HEK293T (cell line): ENCODE measurements around the gene SLC22A1.

Source experiments
- CTCF ChIA-PET: fragments of 350-600 bp; formaldehyde crosslinking; extraction: SDS; loops from one replicate; lab custom pipeline; 2021; ENCODE audit warnings: antibody characterized with exemption, inconsistent platforms; lab: Yijun Ruan, JAX
- POLR2A ChIA-PET: fragments of 350-600 bp; formaldehyde crosslinking; extraction: SDS; loops from one replicate; lab custom pipeline; 2020; ENCODE audit warnings: antibody characterized with exemption, inconsistent platforms; lab: Yijun Ruan, JAX
- DNase-seq: peaks from one replicate; pipeline ENCODE4 v3.0.0; 2012; ENCODE audit warnings: mixed read lengths; ENCODE audit errors: extremely low spot score
- ARNT ChIP-seq: fragments of 450-650 bp; IDR thresholded peaks from 2 replicates; pipeline ENCODE4 v1.6.1; 2017; ENCODE audit warnings: mild to moderate bottlenecking
- BHLHE40 ChIP-seq: fragments of 450-650 bp; IDR thresholded peaks from 2 replicates; pipeline ENCODE4 v1.6.1; 2016; ENCODE audit warnings: mild to moderate bottlenecking, moderate library complexity, borderline replicate concordance
- CTBP1 ChIP-seq: fragments of 450-650 bp; IDR thresholded peaks from 2 replicates; pipeline ENCODE4 v1.6.1; 2016; ENCODE audit warnings: borderline replicate concordance
- ELF4 ChIP-seq: fragments of 450-650 bp; IDR thresholded peaks from 2 replicates; pipeline ENCODE4 v1.6.1; 2017; ENCODE audit warnings: antibody characterized with exemption
- FOXA1 ChIP-seq: fragments of 450-650 bp; IDR thresholded peaks from 2 replicates; pipeline ENCODE4 v1.6.1; 2016; ENCODE audit warnings: mild to moderate bottlenecking
- FOXK2 ChIP-seq: fragments of 450-650 bp; IDR thresholded peaks from 2 replicates; pipeline ENCODE4 v1.6.1; 2016; ENCODE audit warnings: mild to moderate bottlenecking
- FOXM1 ChIP-seq: fragments of 450-650 bp; IDR thresholded peaks from 2 replicates; pipeline ENCODE4 v1.6.1; 2017; ENCODE audit warnings: mild to moderate bottlenecking, borderline replicate concordance
- HDGF ChIP-seq: fragments of 450-650 bp; IDR thresholded peaks from 2 replicates; pipeline ENCODE4 v1.6.1; 2017; ENCODE audit warnings: antibody characterized with exemption, borderline replicate concordance
- L3MBTL2 ChIP-seq: fragments of 450-650 bp; conservative IDR thresholded peaks from 2 replicates; pipeline ENCODE4 v1.6.1; 2016; ENCODE audit warnings: mild to moderate bottlenecking
- LEF1 ChIP-seq: fragments of 450-650 bp; IDR thresholded peaks from 2 replicates; pipeline ENCODE4 v1.6.1; 2017; ENCODE audit warnings: mild to moderate bottlenecking, borderline replicate concordance
- NFRKB ChIP-seq: fragments of 450-650 bp; IDR thresholded peaks from 2 replicates; pipeline ENCODE4 v1.6.1; 2016; ENCODE audit warnings: mild to moderate bottlenecking, moderate library complexity
- PKNOX1 ChIP-seq: fragments of 450-650 bp; IDR thresholded peaks from 2 replicates; pipeline ENCODE4 v1.6.1; 2016
- SP1 ChIP-seq: fragments of 450-650 bp; IDR thresholded peaks from 2 replicates; pipeline ENCODE4 v1.6.1; 2017
- SUZ12 ChIP-seq: fragments of 450-650 bp; IDR thresholded peaks from 2 replicates; pipeline ENCODE4 v1.6.1; 2016; ENCODE audit warnings: mild to moderate bottlenecking
- TARDBP ChIP-seq: fragments of 450-650 bp; IDR thresholded peaks from 2 replicates; pipeline ENCODE4 v1.6.1; 2016
- ZNF384 ChIP-seq: fragments of 450-650 bp; IDR thresholded peaks from 2 replicates; pipeline ENCODE4 v1.6.1; 2016

Gene SLC22A1

GRCh38 chr6:160127270-160128124 lies 5.9 kb downstream of the SLC22A1 start:
- TF ChIP-seq FOXA1 (no peak), LEF1 (no peak), L3MBTL2 (no peak), BHLHE40 (no peak), TARDBP (no peak), SUZ12 (no peak), FOXM1 (no peak), PKNOX1 (no peak), ARNT (no peak), ZNF384 (no peak), SP1 (no peak)
- CTCF ChIA-PET, result interaction anchor here (1.3 kb wide), 1 partner anchor 11 kb away, joined by 3 read pairs; no protein-coding TSS in a partner anchor
- POLR2A ChIA-PET, result no interaction called here

GRCh38 chr6:160128125-160128683 lies 6.6 kb downstream of the SLC22A1 start:
- TF ChIP-seq NFRKB (no peak), L3MBTL2 (no peak), HDGF (no peak), ARNT (no peak), PKNOX1 (no peak), LEF1 (no peak), ZNF384 (no peak), FOXA1 (no peak), TARDBP (no peak), FOXM1 (no peak)
- POLR2A ChIA-PET, result no interaction called here
- no peak for DNase-seq
- CTCF ChIA-PET, result interaction anchor here (1.3 kb wide), 1 partner anchor 10 kb away, joined by 3 read pairs; no protein-coding TSS in a partner anchor

More at GRCh38 chr6:160127270-160128124, 5.9 kb downstream of the SLC22A1 start:
- no peak for DNase-seq

GRCh38 chr6:160128879-160129516 lies 7.4 kb downstream of the SLC22A1 start:
- DNase-seq, result no peak
- ChIA-PET POLR2A (no interaction called here), CTCF (interaction anchor here (1.3 kb wide), 1 partner anchor 9 kb away, joined by 3 read pairs; no protein-coding TSS in a partner anchor)
- no peak for TF ChIP-seq NFRKB
- no peak for TF ChIP-seq ARNT
- no peak for TF ChIP-seq CTBP1
- no peak for TF ChIP-seq ELF4
- TF ChIP-seq SUZ12, result no peak
- no peak for TF ChIP-seq HDGF
- TF ChIP-seq PKNOX1, result no peak
- no peak for TF ChIP-seq L3MBTL2
- TF ChIP-seq ZNF384, result no peak
- TF ChIP-seq FOXA1, result no peak
- no peak for TF ChIP-seq TARDBP
- no peak for TF ChIP-seq BHLHE40
- no peak for TF ChIP-seq FOXK2
- no peak for TF ChIP-seq SP1
- TF ChIP-seq FOXM1, result no peak
- no peak for TF ChIP-seq LEF1

GRCh38 chr6:160129881-160130615 lies 8.4 kb downstream of the SLC22A1 start:
- TF ChIP-seq CTBP1 (no peak), BHLHE40 (no peak), SUZ12 (no peak)
- ChIA-PET POLR2A (no interaction called here), CTCF (no interaction called here)
- DNase-seq, result no peak

GRCh38 chr6:160130729-160131484 lies 9.3 kb downstream of the SLC22A1 start:
- POLR2A ChIA-PET, result no interaction called here
- DNase-seq, result no peak
- TF ChIP-seq CTBP1 (no peak), HDGF (no peak), TARDBP (no peak), PKNOX1 (no peak), FOXA1 (no peak), ZNF384 (no peak), FOXK2 (no peak), L3MBTL2 (no peak), NFRKB (no peak), SUZ12 (no peak)
- CTCF ChIA-PET, result no interaction called here
